ENCODE data around the gene FIBIN.
A peak's percentile ranks its signal among the peaks of the same experiment; 100 is the strongest.
"Not testable (repeated sequence)": the region's sequence is repeated elsewhere in the genome, so short reads cannot be mapped to it uniquely, and the experiment has no call there.

Gene FIBIN

DNA sequence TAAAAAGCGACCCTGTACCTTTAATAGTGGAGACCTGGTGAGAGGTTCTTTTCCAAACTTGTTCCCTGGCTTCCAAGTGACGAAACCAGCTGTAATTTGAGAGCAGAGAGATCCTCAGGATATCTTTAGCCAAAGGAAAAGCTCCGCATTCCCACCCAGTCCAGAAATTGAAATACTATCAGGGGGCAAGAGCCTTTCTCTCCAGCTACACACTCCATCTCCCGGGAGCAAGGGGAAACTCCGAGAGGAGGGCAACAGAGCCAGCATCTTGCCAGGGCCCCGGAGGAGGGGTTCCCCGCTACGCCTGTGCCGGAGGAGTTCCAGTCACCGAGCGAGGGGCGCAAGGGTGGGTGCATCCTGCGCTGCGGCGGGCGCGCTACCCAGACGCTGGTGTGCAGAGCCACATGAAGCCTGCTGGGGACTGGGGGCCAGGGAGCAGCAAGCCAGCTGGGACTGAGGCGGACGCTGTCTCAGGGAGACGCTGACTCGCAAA is at the start of gene FIBIN:
Gene FIBIN (plus strand): TSS at position 148 of the 493 bp plus-strand sequence. CDS start 415 bp downstream, outside the sequence.
- peak in 1 of 2 donors; percentile 15 for DNase-seq

DNA sequence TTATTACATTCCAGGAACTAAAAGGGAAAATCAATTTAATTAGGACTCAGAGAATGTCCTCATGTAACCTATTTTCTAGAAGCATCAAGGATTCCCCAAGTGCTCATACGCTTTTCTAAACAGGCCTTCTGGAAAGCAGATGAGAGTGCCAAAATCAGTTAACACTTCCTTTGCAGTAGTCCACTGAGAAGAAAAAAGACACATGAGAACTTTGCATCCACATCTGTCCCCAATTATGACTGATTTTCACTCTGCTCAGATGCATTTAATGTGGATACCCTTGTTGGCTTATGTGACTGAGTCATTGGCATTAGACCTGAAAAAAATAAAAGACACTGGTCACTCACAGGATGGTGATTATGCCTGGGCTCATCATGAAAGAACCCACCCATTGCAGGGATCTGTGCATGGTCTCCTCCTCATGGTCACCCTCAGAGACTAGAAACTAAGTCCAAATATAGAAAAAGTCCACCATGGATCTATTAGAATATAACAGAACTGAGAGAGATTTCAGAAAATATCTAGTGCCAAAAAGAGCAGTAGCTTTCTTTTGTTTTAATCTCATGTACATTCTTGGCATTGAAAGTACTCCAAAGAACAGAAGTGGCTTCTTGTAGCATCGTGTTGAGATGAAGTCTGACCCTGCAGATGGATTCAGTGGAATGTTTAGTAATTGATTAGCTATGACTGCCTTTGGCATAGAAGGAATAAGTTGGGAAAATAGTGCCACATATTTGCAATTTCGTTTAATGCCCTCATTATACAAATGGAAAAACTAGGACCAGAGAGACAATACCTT is 48.8 kb upstream of the FIBIN start:
- no peak for DNase-seq

DNA sequence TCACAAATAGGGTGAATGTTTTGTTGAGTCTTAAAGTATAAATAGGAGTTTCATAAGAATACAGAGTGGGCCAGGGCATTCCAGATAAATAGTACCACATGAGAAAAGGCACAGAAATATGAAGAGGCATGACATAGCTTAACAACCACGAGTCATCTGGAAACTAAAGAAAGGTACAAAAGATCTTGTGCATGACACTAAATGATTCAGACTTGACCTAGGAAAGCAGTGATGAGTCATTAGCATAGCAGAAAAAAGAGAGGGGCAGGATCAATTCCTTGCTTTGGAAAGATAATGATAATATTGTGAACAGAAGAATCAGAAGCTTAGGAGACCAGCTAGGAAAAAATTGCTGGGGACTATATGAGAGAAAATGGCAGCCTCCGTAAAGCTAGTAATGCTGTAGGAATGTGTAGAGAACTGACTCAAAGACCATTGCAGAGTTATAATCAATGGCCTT is 47.6 kb upstream of the FIBIN start:
- no peak for DNase-seq

DNA sequence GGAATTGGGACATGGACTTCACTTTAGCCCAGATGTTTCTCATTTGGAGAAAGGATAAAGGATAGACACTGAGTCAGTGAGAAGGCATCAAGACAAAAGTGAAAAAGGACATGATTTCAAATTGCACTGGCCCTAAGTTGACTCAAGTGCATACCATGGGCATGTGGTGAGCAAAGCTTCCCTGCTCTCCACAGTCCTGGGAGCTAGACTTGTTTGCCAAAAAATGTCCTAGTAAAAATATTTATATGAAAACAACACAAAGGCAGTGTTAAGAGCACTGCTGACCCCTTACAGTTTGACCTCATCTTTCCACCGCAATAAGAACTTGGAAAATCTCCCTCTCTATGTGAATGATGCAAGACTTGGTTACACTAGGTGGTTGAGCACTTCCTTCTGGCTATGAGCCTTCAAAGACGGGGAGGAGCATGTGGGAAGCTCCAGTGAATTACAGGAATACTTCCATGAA is 46.5 kb upstream of the FIBIN start:
- DNase-seq, result no peak

DNA sequence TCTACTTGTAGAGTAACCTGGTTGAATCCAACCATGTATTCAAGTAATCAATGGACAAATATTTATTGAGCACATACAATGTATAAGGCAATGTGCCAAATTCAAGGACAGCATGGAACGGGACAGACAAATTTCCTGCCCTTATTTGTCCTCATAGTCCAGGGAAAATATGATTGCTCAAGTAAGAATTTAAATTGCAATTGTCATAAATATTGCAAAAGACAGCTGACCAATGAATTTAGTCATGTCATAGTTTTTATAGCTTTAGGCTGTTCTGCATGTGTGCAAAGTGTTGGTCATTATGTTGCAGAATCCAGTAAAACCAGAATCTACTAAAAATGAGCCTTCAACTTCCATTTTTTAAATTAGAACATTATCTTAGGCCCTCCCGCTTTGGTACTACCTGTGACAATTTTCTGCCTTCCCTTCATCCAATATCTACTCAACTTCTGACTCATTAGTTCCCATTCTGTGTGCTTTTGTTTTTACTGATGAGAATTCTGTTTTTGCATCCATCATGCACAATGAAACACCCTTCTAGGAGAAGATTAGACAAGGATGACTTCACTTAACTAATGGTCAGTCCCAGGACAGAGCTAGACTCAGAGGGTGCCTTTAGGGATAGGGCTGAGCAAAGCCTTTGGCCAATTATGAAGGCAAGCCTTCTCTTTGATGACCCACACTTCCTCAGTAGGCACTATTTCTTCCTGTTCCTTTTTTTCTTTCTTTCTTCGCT is 45.8 kb upstream of the FIBIN start:
- DNase-seq, result no peak

DNA sequence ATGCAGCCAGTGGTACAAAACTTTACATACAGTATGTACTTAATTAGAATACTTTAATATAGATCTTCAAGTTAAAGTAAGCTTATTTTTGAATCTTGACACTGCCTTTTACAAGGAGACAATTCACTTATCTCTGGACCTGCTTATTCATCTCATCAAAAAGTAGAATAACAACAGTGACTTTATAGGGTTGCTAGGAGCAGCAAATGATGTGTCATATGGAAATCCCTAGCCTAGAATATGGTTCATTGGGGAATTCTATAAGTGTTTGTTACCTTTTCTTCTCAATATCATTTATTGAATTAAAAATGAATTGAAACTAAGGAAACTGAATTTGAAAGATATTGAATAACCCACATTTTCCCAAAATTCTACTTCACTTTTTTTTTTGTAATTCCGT is 45.0 kb upstream of the FIBIN start:
- no peak for DNase-seq

DNA sequence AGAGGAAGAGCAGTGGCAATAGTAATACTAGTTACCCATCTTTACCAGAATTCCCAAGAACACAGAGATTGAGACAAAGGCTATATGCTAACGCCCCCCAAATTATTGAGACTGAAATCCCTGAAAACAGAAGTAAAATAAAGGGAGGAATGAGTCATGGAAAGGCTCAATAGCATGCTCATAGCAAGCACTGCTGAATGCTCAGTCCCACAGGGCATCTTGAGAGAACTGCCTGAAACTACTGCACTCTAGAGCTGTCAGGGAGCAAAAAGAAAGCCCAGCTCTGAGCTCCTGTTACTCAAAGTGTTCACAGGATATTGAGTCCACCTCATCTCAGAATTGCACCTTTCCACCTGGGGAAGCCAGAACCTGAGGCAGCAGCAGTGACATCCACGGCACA is 44.1 kb upstream of the FIBIN start:
- DNase-seq, result no peak

DNA sequence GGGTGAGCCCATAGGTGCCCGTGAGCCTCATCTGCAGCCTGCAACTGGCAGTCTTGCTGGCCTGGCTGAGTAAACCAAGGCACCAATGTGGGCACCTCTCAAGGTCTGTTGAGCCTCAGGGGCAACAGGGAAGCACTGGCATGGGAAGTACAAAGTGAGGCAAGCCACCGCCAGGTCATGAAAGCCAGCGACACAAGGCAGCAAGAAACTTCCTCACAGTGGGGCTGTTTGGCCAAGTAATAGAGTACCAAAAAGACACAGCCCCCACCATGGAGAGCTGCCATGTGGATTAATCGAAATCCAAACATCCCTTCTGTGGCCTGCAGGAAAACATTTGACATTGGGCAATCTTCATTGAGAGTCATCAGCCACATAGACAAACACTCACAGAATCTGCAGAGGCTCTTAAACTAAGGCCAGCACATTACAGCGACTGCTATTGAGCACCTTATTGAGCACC is 43.6 kb upstream of the FIBIN start:
- no peak for DNase-seq

DNA sequence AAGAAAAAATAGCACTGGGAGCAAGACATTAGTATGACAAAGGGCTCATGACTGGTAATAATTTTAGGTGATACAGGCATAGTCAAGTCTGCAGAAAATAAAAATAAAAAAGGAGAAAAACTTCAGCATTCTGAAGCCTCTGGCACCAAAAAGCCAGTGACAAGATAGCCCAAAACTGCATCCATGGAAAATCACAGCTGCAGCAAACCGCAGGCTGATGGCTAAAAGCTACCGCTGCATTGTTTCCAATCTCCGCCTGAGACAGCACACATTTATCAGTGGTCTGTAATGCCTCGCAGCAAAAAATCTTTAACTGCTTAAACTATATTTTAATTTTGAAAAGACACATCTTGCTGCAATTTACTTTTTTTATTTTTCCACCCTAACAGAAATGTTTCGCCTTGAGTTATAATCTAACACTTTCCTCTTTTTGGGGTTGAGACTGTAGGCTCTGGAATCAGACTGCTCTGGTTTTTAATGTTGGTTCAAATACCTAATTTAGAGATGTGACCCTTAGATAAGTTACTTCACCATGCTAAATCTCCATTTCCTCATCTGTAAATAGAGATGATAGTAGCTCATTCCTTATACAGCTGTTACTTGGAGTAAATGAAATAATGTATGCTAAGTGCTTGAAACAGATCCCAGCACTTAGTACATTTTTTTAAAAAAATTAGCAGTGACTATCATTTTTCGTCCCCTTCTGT is 42.0 kb upstream of the FIBIN start:
- no peak for DNase-seq

DNA sequence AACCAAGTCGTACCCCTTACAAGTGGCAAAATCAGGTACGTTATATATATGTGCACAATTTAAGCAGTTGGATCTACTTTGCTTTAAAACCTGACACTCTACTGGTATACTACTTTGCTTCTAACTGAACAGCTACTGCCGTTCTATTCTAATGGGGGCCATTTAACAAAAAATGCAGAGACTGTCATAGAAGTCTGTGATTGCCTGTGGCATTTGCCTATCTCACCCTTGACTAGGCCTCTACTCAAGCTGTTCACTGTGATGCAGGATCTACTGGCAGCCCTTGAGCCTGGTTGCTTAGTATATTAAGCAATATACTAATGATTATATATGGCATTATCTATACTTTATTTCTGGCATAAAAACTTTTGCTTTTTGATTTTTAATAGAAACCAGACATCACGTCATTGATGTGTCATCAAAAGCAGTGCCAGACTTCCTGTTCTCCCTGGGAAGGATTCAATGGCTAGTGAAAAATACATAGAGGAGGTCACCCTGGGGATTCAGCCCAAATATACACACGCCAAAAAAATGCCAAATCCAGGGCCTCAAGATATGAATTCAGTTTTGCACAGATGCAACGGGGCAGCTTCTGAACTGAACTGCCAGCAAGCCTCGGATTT is 40.0 kb upstream of the FIBIN start:
- DNase-seq, result no peak

DNA sequence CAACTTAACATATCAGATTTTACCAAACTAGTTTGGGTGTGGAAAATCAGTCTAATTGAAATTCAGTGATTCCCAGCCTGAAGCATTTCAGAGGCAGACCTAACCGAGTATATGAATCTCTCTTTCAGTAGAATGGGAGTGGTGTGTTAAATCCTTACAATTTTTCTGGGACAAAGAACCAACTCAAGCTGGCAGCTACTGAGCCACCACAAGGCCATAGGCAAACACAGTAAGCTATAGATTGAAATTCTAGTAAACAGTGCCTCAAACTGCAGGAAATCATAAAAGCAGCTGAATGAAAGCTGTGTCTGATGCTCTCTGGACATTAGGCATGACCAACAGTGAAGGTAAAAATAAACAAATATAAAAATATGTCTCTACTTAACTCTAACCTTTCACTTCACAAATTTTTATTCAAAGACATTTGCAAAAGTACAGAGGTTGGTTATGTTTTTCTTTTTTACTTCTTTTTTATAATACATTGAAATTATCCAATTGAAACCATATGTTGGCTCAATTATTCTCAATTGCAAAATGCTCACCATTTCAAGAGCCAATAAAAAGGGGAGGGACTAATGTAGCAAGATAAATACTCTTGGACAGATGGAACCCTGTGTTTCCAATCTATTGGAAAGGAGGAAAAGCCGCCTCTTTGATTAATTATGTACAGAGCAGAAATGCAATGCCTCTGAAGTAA is 35.8 kb upstream of the FIBIN start:
- no peak for DNase-seq

DNA sequence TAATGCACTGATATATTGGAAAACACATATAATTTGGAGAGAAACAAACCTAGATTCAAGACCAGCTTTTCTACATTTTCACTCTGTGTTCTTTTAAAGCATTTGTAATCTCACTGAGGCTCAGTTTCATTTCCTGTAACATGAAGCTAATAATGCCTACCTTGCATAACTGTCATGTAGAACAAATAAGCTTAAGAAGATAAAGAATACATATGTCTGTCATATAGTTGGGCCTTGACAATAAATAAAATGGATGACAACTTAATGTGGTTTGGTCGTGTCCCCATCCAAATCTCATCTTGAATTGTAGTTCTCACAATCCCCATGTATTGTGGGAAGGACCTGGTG is 35.2 kb upstream of the FIBIN start:
- no peak for DNase-seq

DNA sequence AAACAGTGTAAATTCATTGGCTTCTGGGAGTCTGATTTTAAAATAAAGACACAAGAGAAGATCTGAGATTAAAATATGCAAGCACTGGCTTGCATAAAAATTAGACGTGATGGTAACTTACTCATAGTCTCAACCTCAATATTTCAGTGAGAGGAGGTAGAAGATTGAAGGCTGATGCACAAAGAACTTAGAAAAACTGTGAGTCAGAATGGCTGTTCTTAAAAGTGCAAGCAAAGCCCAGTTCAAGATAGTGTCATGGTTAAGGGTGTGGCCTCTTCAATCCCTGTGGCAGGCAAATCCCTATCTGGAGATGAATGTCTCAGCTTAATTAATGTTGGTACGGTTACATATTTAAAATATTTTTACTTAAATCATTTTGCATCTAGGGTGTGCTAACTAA is 33.6 kb upstream of the FIBIN start:
- no peak for DNase-seq

DNA sequence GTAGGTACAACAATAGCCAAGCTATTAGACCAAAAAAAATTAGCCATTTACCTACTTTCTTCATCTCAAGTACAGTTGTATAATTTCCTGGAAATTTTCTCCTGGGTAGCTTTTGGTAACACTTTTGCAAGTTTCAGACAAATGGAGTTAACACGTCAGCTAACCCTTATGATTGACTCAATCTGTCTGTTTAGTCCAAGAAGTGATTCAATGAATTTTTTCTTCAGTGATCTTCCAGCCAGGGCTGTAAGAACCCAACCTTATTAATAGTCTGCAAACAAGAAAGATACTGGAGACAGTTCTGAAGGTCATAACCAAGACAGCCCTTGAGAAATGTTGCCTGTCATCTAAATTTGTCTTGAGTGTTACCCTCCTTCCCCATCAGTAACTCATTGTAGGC is 30.1 kb upstream of the FIBIN start:
- DNase-seq, result no peak

DNA sequence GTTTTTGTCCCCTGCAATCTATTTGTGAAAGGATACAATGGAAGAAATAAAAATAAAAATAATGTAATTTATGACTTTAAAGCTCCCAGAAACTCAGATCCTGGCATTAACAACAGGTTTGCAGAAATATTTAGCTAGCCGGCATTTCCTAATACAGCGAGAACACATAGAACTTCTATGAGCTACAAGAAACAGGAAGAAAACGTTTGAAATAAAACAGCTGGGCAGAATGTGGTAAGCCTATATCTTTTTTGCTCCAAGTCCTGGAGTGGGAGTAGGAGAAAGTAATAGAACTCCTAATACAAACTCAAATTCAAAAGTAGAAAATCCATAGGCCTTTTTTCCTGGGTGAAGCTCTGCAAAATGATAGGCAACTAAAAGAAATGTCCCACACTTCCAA is 29.6 kb upstream of the FIBIN start:
- no peak for DNase-seq

DNA sequence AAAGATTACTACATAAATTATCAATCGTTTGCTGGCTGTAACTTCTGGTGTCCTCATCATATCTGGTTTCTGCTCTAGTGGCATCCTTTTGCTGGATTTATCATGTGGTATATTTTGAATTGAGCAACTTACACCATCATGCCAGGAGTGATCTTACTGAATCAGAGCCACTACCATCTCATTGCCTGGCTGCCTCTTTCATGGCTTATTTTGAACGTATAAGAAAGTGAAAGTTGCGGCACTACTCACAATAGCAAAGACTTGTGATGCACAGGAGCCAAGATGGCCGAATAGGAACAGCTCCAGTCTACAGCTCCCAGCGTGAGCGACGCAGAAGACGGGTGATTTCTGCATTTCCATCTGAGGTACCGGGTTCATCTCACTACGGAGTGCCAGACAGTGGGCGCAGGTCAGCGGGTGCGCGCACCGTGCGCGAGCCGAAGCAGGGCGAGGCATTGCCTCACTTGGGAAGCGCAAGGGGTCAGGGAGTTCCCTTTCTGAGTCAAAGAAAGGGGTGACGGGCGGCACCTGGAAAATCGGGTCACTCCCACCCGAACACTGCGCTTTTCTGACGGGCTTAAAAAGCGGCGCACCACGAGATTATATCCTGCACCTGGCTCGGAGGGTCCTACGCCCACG is 28.9 kb upstream of the FIBIN start:
- DNase-seq, result not testable (repeated sequence)

DNA sequence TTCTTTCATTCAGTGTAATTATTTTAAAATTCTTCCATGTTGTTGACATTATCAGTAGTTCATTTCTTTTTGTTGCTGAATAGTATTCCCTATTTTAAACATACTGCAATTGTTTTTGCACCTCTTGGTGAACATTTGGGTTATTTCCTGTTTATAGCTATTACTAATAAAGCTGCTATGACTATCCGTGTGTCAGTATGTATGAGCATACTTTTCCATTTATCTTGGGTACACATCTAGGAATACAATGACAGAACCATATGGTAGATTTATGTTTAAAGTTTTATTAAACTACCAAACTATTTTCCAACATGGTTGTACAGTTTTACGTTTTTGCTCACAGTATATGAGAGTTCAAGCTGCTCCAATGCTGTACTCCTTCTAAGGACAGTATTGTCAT is 22.0 kb upstream of the FIBIN start:
- no peak for DNase-seq

DNA sequence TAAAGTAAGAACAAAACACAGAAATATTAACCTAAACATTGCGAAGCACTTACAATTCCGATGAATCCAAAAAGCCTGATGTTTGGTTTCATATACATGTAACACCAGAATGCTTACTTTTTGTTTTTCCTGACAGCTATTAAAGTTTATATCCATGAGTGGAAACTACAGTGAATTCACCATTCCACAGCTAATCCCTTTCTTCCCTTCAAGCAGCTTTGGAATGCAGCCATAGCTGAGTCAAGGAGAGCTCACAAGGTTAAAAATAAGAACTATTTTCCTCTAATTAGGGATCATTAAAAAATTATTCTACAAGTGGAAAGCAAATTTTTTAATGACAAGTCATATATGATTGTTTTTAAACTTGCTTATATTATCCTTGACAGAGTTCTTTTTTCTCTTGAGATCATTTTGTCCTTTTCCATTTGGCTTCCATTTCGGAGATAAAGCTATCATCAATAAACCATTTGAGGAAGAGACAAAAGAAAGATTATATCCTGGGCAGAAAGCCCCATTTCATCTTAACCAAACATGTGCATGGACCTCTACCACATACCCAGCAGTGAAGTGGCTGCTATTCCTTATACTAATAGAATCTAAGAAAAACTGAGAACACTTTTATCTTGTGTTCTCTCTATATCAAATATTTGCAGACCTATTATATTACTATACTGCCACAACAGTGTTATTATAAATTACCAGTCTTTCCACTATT is 19.7 kb upstream of the FIBIN start:
- no peak for DNase-seq

DNA sequence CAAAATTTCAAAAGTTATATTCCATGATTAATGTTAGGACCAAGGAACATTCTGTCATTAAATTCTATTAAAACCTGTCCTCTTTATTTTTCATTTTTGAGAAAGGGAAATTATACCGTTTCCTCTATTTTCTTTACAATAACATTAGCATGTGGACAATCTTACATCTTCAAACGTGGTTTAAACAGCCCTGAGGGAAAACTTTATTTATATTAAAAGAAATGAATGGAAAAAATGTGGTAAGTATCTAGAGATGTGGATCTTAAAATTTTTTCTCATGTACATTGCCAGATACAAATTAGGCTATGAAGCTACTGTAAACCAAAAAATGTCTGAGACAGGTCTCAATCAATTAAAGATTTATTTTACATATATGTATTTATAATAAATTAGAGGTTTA is 18.9 kb upstream of the FIBIN start:
- no peak for DNase-seq

DNA sequence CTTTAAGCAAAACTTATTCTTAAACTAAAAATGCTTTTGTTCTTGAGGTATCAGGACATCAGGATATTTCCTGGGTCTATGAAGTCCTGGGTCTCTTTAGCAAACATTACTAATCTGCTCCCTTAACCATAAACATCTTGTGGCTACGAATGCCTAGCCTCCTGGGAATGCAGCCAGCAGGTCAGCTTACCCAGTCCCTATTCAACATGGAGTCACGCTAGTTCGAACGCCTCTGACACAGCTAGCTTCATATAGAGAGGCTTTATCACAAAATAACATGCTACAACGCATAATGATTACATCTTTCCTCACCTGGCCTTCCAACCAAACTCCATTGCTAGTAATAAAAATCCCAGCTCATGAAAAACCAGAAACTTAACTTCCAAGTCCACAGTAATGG is 17.5 kb upstream of the FIBIN start:
- no peak for DNase-seq

DNA sequence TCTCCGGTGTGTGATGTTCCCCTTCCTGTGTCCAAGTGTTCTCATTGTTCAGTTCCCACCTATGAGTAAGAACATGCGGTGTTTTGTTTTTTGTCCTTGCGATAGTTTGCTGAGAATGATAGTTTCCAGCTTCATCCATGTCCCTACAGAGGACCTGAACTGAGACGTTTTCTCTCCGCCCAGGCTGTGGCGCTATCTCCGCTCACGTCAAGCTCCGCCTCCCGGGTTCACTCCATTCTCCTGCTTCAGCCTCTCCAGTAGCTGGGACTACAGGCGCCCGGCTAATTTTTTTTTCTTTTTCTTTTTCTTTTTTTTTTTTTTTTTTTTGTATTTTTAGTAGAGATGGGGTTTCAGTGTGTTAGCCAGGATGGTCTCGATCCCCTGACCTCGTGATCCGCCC is 16.7 kb upstream of the FIBIN start:
- not testable (repeated sequence) for DNase-seq

All from hippocampal formation (tissue), 2 donors.